Measurements from ENCODE around the gene IFITM1.

DNA sequence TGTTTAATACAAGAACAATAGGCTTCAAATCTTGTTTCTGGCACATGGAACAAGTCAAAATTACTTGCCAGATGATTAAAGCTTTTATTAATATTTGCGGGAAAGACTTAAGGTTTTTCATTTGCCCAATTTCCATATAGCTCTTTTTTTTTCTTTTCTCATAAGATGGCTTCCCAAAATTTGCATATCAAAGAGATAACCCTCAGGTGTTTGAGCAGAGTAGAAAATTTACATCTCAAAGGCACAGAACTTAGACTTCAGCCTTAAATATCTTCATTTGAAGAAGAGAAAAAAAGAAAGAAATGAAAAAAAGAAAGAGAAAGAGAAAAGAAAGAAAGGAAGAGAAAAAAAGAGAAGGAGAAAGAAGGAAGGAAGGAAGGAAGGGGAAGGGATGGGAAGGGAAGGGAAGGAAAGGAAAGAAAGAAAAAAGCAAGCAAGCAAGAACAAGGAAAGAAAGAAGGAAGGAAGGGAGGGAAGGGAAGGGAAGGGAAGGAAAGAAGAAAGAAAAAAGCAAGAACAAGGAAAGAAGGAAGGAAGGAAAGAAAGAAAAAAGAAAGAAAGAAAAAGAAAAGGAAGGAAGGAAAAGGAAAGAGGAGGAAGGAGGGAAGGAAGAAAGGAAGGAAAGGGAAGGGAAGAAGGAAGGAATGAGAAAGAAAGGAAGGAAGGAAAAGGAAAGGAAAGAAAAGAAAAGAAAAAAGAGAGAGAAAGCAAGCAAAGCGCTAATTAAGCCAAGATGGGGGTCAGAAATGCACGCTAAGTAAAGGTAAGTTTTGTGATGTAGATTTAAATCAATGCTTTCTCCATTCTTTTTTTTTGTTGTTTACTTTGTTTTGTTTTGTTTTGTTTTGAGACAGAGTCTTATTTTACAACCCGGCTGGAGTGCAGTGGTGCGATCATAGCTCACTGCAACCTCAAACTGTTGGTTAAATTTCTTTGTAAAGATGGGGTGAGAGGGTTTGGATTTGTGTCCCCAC is 27.0 kb downstream of the IFITM1 start:
- TF ChIP-seq EZH2 (IDR thresholded peaks at IDR 0.05) (no peak), POLR2AphosphoS5 (IDR thresholded peaks at IDR 0.05; ENCODE audit: borderline replicate concordance, low read depth, low read length) (no peak)

Data from SK-N-MC (cell line).